Body of pancreas (tissue), 4 donors: ENCODE results near the gene P2RX6. TPM values are rescaled to one million over a fixed set of nuclear protein-coding genes. Genes with fewer than 3 reads are reported as not detected.
"Not testable (repeated sequence)": the region's sequence is repeated elsewhere in the genome, so short reads cannot be mapped to it uniquely, and the experiment has no call there.

Source experiments
- ATAC-seq: fragments of 150-250 bp; one replicate; pipeline ENCODE4 v1.9.1; 2016
- DNase-seq, 4 donors: peaks; one replicate each; pipeline ENCODE4 v3.0.0-alpha.2; 2019
- H3K27ac ChIP-seq, 4 donors: fragments of 200-600 bp; sonication (generic); 1 replicate in 3 of 4; 2 replicates in 1 of 4; pipeline versions ENCODE4 v1.5.1 to v1.6.1; 2016 to 2019; ENCODE audit warnings: mild to moderate bottlenecking in 1 of 4, mixed read lengths in 1 of 4, moderate library complexity in 1 of 4
- H3K27me3 ChIP-seq, 2 donors: fragments of 200-600 bp; sonication (generic); one replicate each; pipeline ENCODE4 v1.6.0; 2016; ENCODE audit warnings: mild to moderate bottlenecking in 1 of 2
- H3K36me3 ChIP-seq, 2 donors: fragments of 200-600 bp; sonication (generic); replicated peaks in 1 of 2; 2 replicates each; pipeline ENCODE4 v1.5.1; 2016; ENCODE audit warnings: low read depth in 2 of 2; ENCODE audit not compliant: insufficient read depth in 1 of 2
- H3K4me1 ChIP-seq: fragments of 200-600 bp; sonication (generic); one replicate; pipeline ENCODE4 v1.6.0; 2016
- H3K4me3 ChIP-seq, 2 donors: fragments of 200-600 bp; sonication (generic); 1 replicate in 1 of 2; 2 replicates in 1 of 2; pipeline ENCODE4 v1.5.1; 2016 to 2019
- H3K9me3 ChIP-seq, 3 donors: fragments of 200-600 bp; sonication (generic); 1 replicate in 2 of 3; 2 replicates in 1 of 3; pipeline ENCODE4 v1.5.1; 2016
- CTCF ChIP-seq, 7 experiments: fragments of 450-650 bp in 4 of 7; fragments of 200-600 bp in 3 of 7; sonication (generic) in 3 of 7; IDR thresholded peaks; one replicate each; pipeline ENCODE4 v1.5.1; 2016 to 2019; ENCODE audit warnings: antibody characterized with exemption in 7 of 7
- POLR2A ChIP-seq, 3 donors: fragments of 450-650 bp; IDR thresholded peaks; one replicate each; pipeline ENCODE4 v1.6.1; 2016; ENCODE audit warnings: antibody characterized with exemption in 3 of 3, mild to moderate bottlenecking in 2 of 3
- WGBS, 2 donors: methylation state at CpG; one replicate each; pipeline ENCODE4 v1.1.5; 2017; 5-methylcytosine and 5-hydroxymethylcytosine counted together
- intact Hi-C: fragments of 100-400 bp; cut with DNase I; formaldehyde crosslinking; loops from one replicate; pipeline ENCODE4 v1.15.1; 2023
- total RNA-seq, 2 donors: library from RNA; depleted of rRNA; stranded (reverse); fragments of >200 nt; gene quantifications; one replicate each; pipeline ENCODE4 v1.1.0, GENCODE V29; 2016

P2RX6 gene
- total RNA-seq, 2 donors from 2014 or later = not detected

- DNase-seq (no peak), ATAC-seq (no peak)
- no peaks in the 10 kb centered on the region for H3K27me3 ChIP-seq
- no peaks in the 10 kb centered on the region for H3K36me3 ChIP-seq
- no peak overlapping the region for H3K4me3 ChIP-seq
- no peak overlapping the region for H3K27ac ChIP-seq
- 66 to 69% methylated on average over 2 to 10 of the region's 11 CpGs for WGBS, 2 donors
- intact Hi-C loops = no loop called here
- H3K9me3 ChIP-seq = no peaks in the 10 kb centered on the region
- TF ChIP-seq POLR2A (IDR thresholded peaks at IDR 0.05) (no peak), CTCF (IDR thresholded peaks at IDR 0.05) (no peak)
- no peaks in the 10 kb centered on the region for H3K4me1 ChIP-seq
Measured at GRCh38 chr22:21054714-21055563, 40.0 kb downstream of the P2RX6 start.

GRCh38 chr22:21055564-21055834 is 40.5 kb downstream of the P2RX6 start:
- TF ChIP-seq POLR2A (IDR thresholded peaks at IDR 0.05) (no peak), CTCF (IDR thresholded peaks at IDR 0.05) (no peak)
- H3K4me1 ChIP-seq = no peaks in the 10 kb centered on the region
- H3K27me3 ChIP-seq = no peaks in the 10 kb centered on the region
- no peak overlapping the region for H3K4me3 ChIP-seq
- ATAC-seq (no peak), DNase-seq (no peak)
- intact Hi-C loops = no loop called here
- 54 to 55% methylated on average over 4 of the region's 4 CpGs for WGBS, 2 donors
- H3K9me3 ChIP-seq = no peaks in the 10 kb centered on the region
- H3K27ac ChIP-seq = no peak overlapping the region
- no peaks in the 10 kb centered on the region for H3K36me3 ChIP-seq

- H3K4me1 ChIP-seq = no peaks in the 10 kb centered on the region
- WGBS, 2 donors = 39 to 66% methylated on average over 4 to 7 of the region's 7 CpGs
- no peak overlapping the region for H3K4me3 ChIP-seq
- intact Hi-C loops = no loop called here
- DNase-seq = no peak
- no peak overlapping the region for H3K27ac ChIP-seq
- no peak for ATAC-seq
- no peaks in the 10 kb centered on the region for H3K36me3 ChIP-seq
- H3K9me3 ChIP-seq = no peaks in the 10 kb centered on the region
- TF ChIP-seq CTCF (IDR thresholded peaks at IDR 0.05) (no peak), POLR2A (IDR thresholded peaks at IDR 0.05) (no peak)
- no peaks in the 10 kb centered on the region for H3K27me3 ChIP-seq
Measured at GRCh38 chr22:21055880-21056319, 40.9 kb downstream of the P2RX6 start.

GRCh38 chr22:21060363-21060762 is 45.4 kb downstream of the P2RX6 start:
- H3K27me3 ChIP-seq, H3K4me1 ChIP-seq, H3K36me3 ChIP-seq, DNase-seq, H3K27ac ChIP-seq, H3K9me3 ChIP-seq, ATAC-seq, intact Hi-C loops, H3K4me3 ChIP-seq: not testable (repeated sequence)
- WGBS, 2 donors = 62 to 68% methylated on average over 2 to 5 of the region's 8 CpGs

GRCh38 chr22:21061660-21062321 is 46.8 kb downstream of the P2RX6 start:
- H3K4me1 ChIP-seq, H3K9me3 ChIP-seq, ATAC-seq, H3K4me3 ChIP-seq, H3K27ac ChIP-seq, H3K27me3 ChIP-seq, intact Hi-C loops, DNase-seq, H3K36me3 ChIP-seq: not testable (repeated sequence)
- 83 to 88% methylated on average over 13 to 16 of the region's 18 CpGs for WGBS, 2 donors

- H3K4me3 ChIP-seq, H3K9me3 ChIP-seq, intact Hi-C loops, ATAC-seq, DNase-seq, H3K36me3 ChIP-seq, H3K27me3 ChIP-seq, H3K27ac ChIP-seq, H3K4me1 ChIP-seq: not testable (repeated sequence)
- WGBS, 2 donors = 69 to 71% methylated on average over 10 to 11 of the region's 11 CpGs
Measured at GRCh38 chr22:21064425-21064824, 49.5 kb downstream of the P2RX6 start.
